H9 (cell line): ENCODE data around the gene PKD2L2. TPM values are rescaled to one million over a fixed set of nuclear protein-coding genes. Genes with fewer than 3 reads are reported as not detected.

Source experiments
- DNase-seq: peaks from one replicate; pipeline ENCODE4 v3.0.0-alpha.2; 2017
- H2AFZ ChIP-seq: one replicate; pipeline ENCODE4 v1.6.1; 2013; ENCODE audit warnings: mild to moderate bottlenecking, low read length, control low read depth, moderate library complexity
- H2AK5ac ChIP-seq: 2 replicates; pipeline ENCODE4 v1.6.1; 2013; ENCODE audit warnings: low read length, control low read depth, mixed read lengths; ENCODE audit not compliant: insufficient read length
- H2BK120ac ChIP-seq: one replicate; pipeline ENCODE4 v1.6.1; 2013; ENCODE audit warnings: low read depth, mild to moderate bottlenecking, low read length, control low read depth, inconsistent platforms; ENCODE audit not compliant: poor library complexity, severe bottlenecking
- H2BK12ac ChIP-seq: 2 replicates; pipeline ENCODE4 v1.6.1; 2013; ENCODE audit warnings: low read length, control low read depth, mixed read lengths, low read depth; ENCODE audit not compliant: insufficient read length
- H2BK15ac ChIP-seq: 2 replicates; pipeline ENCODE4 v1.6.1; 2013; ENCODE audit warnings: low read depth, low read length, control low read depth
- H2BK20ac ChIP-seq: one replicate; pipeline ENCODE4 v1.6.1; 2013; ENCODE audit warnings: low read depth, mild to moderate bottlenecking, low read length, control low read depth, inconsistent platforms; ENCODE audit not compliant: poor library complexity, severe bottlenecking
- H2BK5ac ChIP-seq: 2 replicates; pipeline ENCODE4 v1.6.1; 2013; ENCODE audit warnings: low read length, control low read depth, mixed read lengths; ENCODE audit not compliant: insufficient read length
- H3K14ac ChIP-seq: 2 replicates; pipeline ENCODE4 v1.6.1; 2013; ENCODE audit warnings: low read length, control low read depth; ENCODE audit not compliant: insufficient read depth
- H3K18ac ChIP-seq: 2 replicates; pipeline ENCODE4 v1.6.1; 2013; ENCODE audit warnings: low read depth, mild to moderate bottlenecking, mixed read lengths, low read length, control low read depth; ENCODE audit not compliant: insufficient read length
- H3K23ac ChIP-seq: 2 replicates; pipeline ENCODE4 v1.6.1; 2013; ENCODE audit warnings: low read length, control low read depth, mixed read lengths, low read depth; ENCODE audit not compliant: insufficient read length
- H3K23me2 ChIP-seq: 2 replicates; pipeline ENCODE4 v1.6.1; 2013; ENCODE audit warnings: low read depth, mild to moderate bottlenecking, mixed read lengths, low read length, control low read depth; ENCODE audit not compliant: insufficient read length, poor library complexity, severe bottlenecking
- H3K27ac ChIP-seq: 2 replicates; pipeline ENCODE4 v1.5.1; 2013; ENCODE audit warnings: low read length, control low read depth, mixed read lengths, low read depth; ENCODE audit not compliant: insufficient read length
- H3K27me3 ChIP-seq: 2 replicates; pipeline ENCODE4 v1.6.1; 2013; ENCODE audit warnings: low read length, control low read depth, inconsistent platforms; ENCODE audit not compliant: insufficient read depth
- H3K4ac ChIP-seq: 2 replicates; pipeline ENCODE4 v1.6.1; 2013; ENCODE audit warnings: low read depth, mild to moderate bottlenecking, control low read depth, inconsistent platforms, low read length, moderate library complexity
- H3K4me1 ChIP-seq: 2 replicates; pipeline ENCODE4 v1.6.1; 2013; ENCODE audit warnings: low read length, control low read depth, inconsistent platforms; ENCODE audit not compliant: insufficient read depth
- H3K4me2 ChIP-seq: 2 replicates; pipeline ENCODE4 v1.6.1; 2013; ENCODE audit warnings: low read length, control low read depth, mixed read lengths; ENCODE audit not compliant: insufficient read length, insufficient read depth
- H3K56ac ChIP-seq: 2 replicates; pipeline ENCODE4 v1.6.1; 2013; ENCODE audit warnings: low read depth, mild to moderate bottlenecking, mixed read lengths, low read length, control low read depth; ENCODE audit not compliant: insufficient read length
- H3K79me1 ChIP-seq: 2 replicates; pipeline ENCODE4 v1.6.1; 2013; ENCODE audit warnings: low read depth, mild to moderate bottlenecking, moderate library complexity, low read length, control low read depth, inconsistent platforms; ENCODE audit not compliant: insufficient read depth, poor library complexity, severe bottlenecking
- H3K79me2 ChIP-seq: 2 replicates; pipeline ENCODE4 v1.6.1; 2013; ENCODE audit warnings: low read length, control low read depth, inconsistent platforms; ENCODE audit not compliant: insufficient read depth
- H3K9ac ChIP-seq: 2 replicates; pipeline ENCODE4 v1.6.1; 2013; ENCODE audit warnings: low read length, control low read depth, mixed read lengths; ENCODE audit not compliant: insufficient read length; ENCODE audit errors: extremely low read depth
- H3K9me3 ChIP-seq: one replicate; pipeline ENCODE4 v1.6.1; 2013; ENCODE audit warnings: low read depth, low read length, inconsistent platforms; ENCODE audit not compliant: control insufficient read depth
- H3T11ph ChIP-seq: one replicate; pipeline ENCODE4 v1.6.1; 2013; ENCODE audit warnings: mild to moderate bottlenecking, low read length, control low read depth, inconsistent platforms
- H4K20me1 ChIP-seq: one replicate; pipeline ENCODE4 v1.6.1; 2013; ENCODE audit not compliant: control insufficient read depth, insufficient read length, insufficient read depth
- H4K5ac ChIP-seq: 2 replicates; pipeline ENCODE4 v1.6.1; 2013; ENCODE audit warnings: low read depth, mild to moderate bottlenecking, mixed read lengths, low read length, control low read depth; ENCODE audit not compliant: insufficient read length
- H4K8ac ChIP-seq: replicated peaks from 2 replicates; pipeline ENCODE4 v1.6.1; 2013; ENCODE audit warnings: low read length, control low read depth, mixed read lengths, low read depth; ENCODE audit not compliant: insufficient read length
- H4K91ac ChIP-seq: 2 replicates; pipeline ENCODE4 v1.6.1; 2013; ENCODE audit warnings: low read depth, mild to moderate bottlenecking, moderate library complexity, mixed read lengths, low read length, control low read depth; ENCODE audit not compliant: insufficient read length
- H3K27ac Mint-ChIP-seq, 3 experiments: 2 replicates in 2 of 3; 3 replicates in 1 of 3; pipeline ENCODE4 v1.8.0; 2020 to 2021; ENCODE audit warnings: mixed read lengths in 3 of 3, mild to moderate bottlenecking in 1 of 3, moderate library complexity in 1 of 3
- H3K27me3 Mint-ChIP-seq: 2 replicates; pipeline ENCODE4 v1.8.0; 2021; ENCODE audit warnings: low read depth, mild to moderate bottlenecking, moderate library complexity, mixed read lengths
- H3K36me3 Mint-ChIP-seq, 3 experiments: 2 replicates in 2 of 3; 3 replicates in 1 of 3; pipeline ENCODE4 v1.8.0; 2020 to 2021; ENCODE audit warnings: low read depth in 3 of 3, mixed read lengths in 3 of 3; ENCODE audit not compliant: insufficient read depth in 1 of 3
- H3K4me1 Mint-ChIP-seq, 2 experiments: 2 replicates each; pipeline ENCODE4 v1.8.0; 2020; ENCODE audit warnings: mixed read lengths in 2 of 2
- H3K4me3 Mint-ChIP-seq, 2 experiments: 2 replicates in 1 of 2; 3 replicates in 1 of 2; pipeline ENCODE4 v1.8.0; 2020 to 2021; ENCODE audit warnings: mild to moderate bottlenecking in 2 of 2, mixed read lengths in 2 of 2, moderate library complexity in 1 of 2
- H3K9me3 Mint-ChIP-seq, 2 experiments: 2 replicates in 1 of 2; 3 replicates in 1 of 2; pipeline ENCODE4 v1.8.0; 2020; ENCODE audit warnings: mild to moderate bottlenecking in 2 of 2, mixed read lengths in 2 of 2, moderate library complexity in 1 of 2
- CTCF ChIP-seq: fragments of 200-600 bp; sonication (generic); conservative IDR thresholded peaks from 3 replicates; pipeline ENCODE4 v1.8.0; 2021; ENCODE audit warnings: antibody characterized with exemption, mild to moderate bottlenecking
- WGBS: extraction: QIAGEN DNeasy Blood & Tissue Kit; methylation state at CpG from one replicate; pipeline ENCODE4 v1.1.7; 2013; ENCODE audit warnings: missing lambda C conversion rate, low lambda C conversion rate, mixed read lengths; ENCODE audit not compliant: insufficient read length; ENCODE audit errors: extremely low coverage; 5-methylcytosine and 5-hydroxymethylcytosine counted together
- total RNA-seq: library from RNA; stranded (reverse); gene quantifications from 2 replicates; pipeline ENCODE4 v1.2.1, GENCODE V29; 2021

Gene PKD2L2
- total RNA-seq, 1 experiment from 2014 or later, result not detected

- Histone ChIP-seq H3K14ac (no peak overlapping the region), H3K79me1 (no peaks in the 10 kb centered on the region), H3T11ph (no peak overlapping the region), H3K23me2 (no peaks in the 10 kb centered on the region), H3K4ac (no peak overlapping the region), H3K23ac (no peak overlapping the region), H3K27me3 (no peaks in the 10 kb centered on the region), H3K56ac (no peak overlapping the region), H3K27ac (no peak overlapping the region), H4K8ac (no peak overlapping the region), H3K9me3 (no peaks in the 10 kb centered on the region), H2BK15ac (no peak overlapping the region), H2AK5ac (no peak overlapping the region), H3K18ac (no peak overlapping the region), H2BK120ac (no peak overlapping the region), H3K4me1 (no peaks in the 10 kb centered on the region), H2AFZ (no peak overlapping the region), H2BK12ac (no peak overlapping the region), H2BK5ac (no peak overlapping the region), H3K9ac (no peak overlapping the region), H3K79me2 (no peaks in the 10 kb centered on the region), H4K20me1 (no peaks in the 10 kb centered on the region), H3K4me2 (no peak overlapping the region), H4K91ac (no peak overlapping the region), H2BK20ac (no peak overlapping the region), H4K5ac (no peak overlapping the region)
- DNase-seq, result no peak
- Mint-ChIP-seq H3K4me3 (no peak overlapping the region), H3K4me1 (no peaks in the 10 kb centered on the region), H3K9me3 (no peaks in the 10 kb centered on the region), H3K36me3 (peaks cover 1 to 11% (median 10%) of the 10 kb centered on the region in 3 experiments; a peak in 5 of 7 replicates), H3K27ac (no peak overlapping the region), H3K27me3 (no peaks in the 10 kb centered on the region)
- TF ChIP-seq CTCF, result no peak
- WGBS, result no CpG with 5 or more reads among the region's 3 CpGs
Measured at GRCh38 chr5:137933491-137933911, 44.2 kb downstream of the PKD2L2 start.
